ENCODE measurements around the gene IFI27.

Gene IFI27

DNA sequence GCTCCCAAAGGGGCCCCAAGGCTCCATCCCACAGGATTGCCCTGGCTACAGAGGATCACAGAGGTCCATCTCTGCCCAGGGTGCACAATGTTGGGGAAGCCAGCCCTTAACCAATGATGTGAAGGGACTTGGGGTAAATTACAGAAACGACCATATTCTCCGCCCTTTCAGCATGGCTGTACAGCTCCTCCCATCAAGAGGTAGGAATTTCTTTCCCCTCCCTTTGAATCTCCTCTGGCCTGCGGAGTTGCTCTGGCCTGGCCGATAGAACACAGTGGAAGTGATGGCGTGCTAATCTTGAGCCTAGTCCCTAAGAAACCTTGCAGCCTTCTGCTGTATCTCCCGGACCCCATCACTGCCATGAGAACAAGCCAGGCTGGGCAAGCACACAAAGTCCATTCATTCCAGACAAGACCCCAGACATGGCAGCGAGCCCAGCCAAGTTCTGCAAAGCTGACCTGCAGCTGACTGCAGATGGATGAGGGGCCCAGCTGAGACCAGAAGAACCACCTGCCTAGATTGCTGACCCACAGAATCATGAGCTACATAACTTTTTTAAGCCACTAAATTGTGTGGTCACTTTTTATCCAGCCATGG lies 6.9 kb upstream of the IFI27 start:
- no peak for DNase-seq

DNA sequence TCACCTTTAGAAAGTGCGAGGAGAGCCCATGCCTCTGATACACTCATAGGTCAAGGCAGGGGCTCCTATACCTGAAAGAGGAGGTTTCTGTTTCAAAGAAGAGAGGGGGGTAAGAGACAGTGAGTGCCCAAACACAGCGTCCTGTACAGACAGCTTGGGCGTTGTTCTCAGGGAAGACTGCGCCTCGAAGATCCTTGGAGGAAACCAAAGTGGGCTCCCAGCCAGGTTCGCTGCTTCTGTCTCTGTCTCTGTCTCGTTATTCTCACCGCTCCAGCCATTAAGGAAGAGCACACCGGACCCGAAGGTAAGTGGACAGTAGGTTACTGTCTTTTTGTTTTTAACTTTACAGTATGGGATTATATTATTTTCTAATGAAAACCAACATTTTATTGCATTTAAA lies 5.8 kb upstream of the IFI27 start:
- no peak for DNase-seq

DNA sequence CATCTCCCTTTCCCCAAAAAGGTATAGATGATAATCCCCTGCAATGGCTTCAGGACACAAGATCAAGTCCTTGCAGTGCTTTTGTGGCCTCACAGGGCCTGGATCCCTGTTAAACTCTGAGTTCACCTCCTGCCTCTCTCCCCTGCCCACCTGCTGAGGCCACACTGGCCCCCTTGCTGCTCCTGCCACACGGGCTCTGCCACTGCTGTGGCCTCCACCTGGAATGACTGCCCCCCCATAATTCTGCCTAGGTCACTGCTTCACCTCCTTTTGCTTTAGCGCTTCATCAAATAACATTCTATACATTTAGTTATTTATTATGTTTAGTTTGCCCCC lies 653 bp upstream of the IFI27 start:
- DNase-seq = no peak

DNA sequence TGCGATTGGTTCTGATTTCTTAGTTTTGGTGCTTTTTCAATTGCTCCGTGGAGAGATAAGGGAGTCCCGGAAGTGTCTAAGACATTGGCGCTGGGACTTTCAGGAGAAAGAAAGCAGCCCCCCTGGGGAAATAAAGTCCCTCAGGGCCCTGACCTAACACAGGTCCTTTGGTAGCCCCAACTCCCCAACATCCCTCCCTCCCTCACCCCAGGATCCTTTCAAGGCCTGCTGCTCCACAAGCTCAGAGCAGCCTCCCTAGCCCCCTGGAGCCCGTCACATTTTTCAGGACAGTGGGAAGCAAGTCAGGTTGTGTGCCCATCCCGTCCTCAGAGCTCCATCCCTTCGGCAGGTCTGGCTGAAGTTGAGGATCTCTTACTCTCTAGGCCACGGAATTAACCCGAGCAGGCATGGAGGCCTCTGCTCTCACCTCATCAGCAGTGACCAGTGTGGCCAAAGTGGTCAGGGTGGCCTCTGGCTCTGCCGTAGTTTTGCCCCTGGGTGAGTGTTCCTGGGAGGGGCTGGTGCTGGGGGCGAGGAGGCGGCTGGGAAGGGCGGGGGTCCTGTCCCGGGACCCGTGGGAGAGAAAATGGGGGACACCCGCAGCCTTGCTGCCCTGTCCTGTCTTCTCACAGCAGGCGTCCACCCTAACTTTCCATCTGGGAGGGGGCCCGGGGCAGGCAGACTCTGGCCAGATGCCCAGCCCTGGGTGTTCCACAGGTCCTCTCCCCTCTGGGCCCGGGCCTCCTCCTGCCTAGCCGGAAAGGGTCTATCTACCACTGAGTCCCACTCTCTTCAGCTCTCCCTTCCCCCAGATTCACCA lies 950 bp downstream of the IFI27 start:
- DNase-seq = no peak

DNA sequence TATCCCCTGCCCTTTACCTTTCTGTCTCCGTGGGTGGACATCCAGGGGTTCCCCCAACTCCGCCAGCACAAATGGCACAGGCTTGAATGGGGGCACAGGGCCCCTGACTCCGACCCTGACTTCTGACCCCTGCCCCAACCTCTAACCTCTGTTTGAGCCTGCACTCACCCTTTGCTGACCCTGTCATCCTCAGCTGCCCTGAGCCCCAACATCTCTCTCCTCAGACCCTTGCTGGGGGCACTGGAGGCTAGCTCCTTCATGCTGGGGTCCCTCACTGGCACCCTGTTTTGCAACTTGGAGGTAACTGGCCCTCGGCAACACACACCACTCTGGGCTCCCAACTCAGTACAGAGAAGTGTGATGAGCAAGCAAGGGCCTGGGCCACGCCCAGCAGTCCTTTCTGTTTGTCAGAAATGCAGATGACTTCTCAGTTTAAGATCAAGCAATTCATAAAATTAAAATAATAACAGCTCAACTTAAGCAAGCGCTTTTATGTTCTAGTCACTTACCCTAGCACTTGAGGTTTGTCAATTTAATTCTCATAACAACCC lies 2.1 kb downstream of the IFI27 start:
- no peak for DNase-seq

DNA sequence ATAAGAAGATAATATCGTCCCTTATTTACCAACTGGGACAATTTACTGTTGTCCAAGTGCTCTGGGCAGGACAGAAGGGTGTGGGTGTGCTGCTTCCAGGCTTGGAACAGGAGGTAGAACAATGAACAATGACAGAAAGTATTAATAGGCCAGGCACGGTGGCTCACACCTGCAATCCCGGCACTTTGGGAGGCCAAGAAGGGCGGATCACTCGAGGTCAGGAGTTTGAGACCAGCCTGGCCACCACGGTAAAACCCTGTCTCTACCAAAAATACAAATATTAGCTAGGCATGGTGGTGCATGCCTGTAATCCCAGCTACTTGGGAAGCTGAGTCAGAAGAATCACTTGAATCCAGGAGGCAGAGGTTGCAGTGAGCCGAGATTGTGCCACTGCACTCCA lies 2.5 kb downstream of the IFI27 start:
- no peak for DNase-seq

DNA sequence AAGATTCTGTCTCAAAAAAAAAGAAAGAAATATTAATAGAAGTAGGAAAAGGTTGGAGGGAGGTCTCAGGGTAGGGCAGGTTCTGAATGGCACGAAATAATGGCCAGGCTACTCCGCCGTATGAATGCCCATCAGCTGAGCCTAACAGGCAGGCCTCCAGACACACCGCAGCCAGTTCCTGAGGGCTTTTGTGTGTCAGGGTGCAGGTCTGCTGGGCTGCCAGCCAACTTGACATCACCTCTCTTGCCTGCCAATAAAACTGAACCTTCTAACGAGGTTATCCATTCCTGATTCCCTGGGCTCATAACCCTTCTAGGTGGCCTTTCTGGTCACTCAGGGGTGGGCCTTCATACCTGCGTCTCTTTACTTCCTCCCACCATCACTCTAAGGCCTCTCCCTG lies 3.0 kb downstream of the IFI27 start:
- DNase-seq = no peak

DNA sequence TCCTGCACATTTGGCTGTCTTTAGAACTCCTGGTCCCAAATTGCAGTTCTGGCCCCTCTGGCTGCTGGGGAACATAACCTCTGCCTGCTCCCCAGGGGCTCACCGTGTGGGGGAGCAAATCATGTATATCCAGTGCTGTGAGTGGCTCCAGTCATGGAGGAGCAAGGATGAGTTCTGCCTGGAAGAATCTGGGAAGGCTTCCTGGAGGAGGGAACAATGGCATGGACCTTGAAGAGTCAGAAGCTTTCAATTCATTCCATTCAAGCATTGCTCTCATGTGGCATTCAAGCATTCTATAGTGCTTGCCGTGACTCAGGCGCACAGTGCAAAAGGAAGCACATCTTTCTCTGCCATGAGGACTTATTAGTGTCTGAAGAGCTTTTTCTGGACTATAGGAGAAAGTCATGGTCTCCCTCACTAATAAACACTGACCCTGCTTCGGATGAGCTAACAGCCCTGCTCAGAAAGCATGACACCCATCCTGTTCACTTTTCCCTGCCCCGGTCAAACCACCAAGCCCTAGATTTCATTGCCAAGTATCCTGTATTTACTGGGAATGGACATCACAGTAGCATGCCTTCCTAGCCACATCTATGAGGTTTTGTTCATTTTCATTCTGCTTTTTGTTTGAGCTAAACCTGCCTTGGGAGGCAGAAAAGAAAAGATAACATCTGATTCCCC lies 3.5 kb downstream of the IFI27 start:
- DNase-seq = no peak

DNA sequence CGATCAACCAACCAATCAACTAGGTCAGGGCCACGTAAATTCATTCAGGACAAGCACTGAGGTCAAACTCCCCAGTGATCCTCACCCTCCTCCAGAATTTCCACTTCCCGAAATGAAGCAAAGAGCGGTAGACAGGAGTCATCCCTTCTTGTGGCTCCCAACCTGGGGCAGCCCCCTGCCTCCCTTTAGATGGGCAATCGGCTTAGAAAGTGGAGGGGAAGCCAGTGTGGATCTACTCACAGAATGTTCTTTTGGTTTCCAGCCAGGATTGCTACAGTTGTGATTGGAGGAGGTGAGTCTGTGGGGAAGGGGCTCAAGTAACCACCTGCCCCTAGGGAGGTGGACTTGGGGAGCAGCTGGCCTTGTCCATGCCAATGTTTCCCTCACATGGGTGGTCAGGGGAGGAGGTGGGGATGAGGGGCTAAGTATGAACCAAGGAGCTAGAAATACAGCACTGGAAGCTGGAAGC lies 4.1 kb downstream of the IFI27 start:
- no peak for DNase-seq

DNA sequence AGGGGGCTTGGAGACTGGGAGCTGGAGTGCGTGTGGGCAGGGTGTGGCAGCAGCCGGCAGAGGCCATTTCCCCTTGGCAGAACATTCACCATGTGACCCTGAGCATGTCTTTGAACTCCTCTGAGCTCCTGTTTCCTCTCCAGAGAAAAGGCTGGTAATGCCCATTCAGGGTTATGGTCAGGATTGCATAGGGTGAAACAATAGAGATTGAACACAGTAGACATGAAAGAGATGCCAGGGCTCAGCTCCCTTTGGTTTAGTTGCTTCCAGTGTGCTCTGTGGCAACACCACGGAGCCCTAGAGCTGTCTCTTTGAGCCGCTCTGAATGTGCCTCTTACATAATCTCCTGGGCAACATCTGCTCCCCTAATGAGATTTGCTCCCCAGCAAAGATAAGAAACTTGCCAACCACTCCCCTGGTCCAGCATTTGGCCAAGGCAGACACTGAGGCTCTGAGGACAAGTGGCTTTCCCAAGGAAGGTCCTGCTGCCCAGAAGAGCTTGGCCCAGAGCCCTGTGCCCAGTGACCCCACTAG lies 4.6 kb downstream of the IFI27 start:
- DNase-seq = no peak

DNA sequence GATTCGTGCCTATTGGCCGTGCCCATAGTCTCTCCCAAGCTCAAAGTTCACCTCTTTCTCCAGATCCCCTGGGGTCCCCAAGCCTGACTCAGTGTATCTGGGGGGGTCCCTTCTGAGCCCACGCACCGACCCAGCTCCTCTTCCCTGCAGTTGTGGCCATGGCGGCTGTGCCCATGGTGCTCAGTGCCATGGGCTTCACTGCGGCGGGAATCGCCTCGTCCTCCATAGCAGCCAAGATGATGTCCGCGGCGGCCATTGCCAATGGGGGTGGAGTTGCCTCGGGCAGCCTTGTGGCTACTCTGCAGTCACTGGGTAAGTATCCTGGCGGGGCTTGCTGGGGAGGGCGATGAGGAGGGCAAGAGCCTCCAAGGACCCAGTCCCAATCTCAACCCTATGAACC lies 5.1 kb downstream of the IFI27 start:
- no peak for DNase-seq

DNA sequence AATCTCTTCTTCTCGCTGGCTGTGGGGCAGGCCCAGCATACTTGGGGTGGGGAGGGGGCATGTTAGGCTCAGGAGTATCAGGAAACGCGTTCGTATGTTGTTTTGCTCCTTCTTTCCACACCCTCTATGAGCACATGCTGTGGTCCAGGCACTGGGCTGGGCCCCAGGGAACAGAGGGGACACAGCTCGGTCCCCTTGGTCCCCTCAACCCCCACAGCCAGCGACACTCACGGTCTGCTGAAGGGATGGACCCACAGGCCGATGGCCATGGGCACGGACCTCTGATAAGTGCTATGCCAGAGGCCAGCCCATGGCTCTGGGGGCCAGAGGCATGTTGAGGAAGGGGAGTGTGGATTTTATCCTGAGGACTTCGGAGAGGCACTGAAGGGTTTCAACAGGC lies 6.2 kb downstream of the IFI27 start:
- DNase-seq = no peak

DNA sequence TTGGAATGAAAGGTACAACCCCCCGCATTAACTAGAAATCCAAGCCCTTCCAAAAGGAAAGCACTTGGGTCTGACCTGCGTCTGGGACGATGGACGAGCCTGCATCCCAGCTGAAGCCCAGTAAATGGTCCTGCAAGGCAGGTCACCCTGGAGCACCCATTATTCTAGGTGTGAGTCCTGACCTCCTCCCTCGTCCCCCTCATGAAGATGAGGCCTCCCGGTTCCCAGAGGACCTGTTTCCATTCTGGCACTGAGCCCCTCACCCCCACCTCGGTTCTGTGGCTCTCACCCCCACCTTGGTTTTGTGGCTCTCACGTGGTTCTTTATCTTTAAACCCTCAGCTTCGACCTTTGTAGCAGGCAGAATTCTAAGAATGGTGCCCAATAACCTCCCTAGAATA lies 7.3 kb downstream of the IFI27 start:
- no peak for DNase-seq

DNA sequence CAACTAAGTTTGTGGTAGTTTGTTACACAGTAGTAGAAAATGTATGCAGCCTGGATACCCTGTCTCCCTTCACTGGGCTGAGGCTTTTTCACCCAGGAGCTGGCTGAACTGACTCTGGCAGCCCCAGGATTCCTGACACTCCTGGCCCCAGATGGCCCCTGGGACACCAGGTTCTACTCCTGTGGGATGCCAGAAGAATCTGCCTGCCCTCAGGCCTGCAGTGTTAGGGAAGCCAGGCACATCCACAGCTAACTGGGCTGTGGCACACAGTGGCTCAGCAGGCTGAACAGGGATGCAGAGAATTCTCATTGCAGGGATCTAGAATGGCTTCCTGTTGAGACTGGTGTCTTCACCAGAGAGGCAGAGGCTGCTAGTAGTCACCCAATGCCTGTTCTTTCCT lies 8.5 kb downstream of the IFI27 start:
- no peak for DNase-seq

DNA sequence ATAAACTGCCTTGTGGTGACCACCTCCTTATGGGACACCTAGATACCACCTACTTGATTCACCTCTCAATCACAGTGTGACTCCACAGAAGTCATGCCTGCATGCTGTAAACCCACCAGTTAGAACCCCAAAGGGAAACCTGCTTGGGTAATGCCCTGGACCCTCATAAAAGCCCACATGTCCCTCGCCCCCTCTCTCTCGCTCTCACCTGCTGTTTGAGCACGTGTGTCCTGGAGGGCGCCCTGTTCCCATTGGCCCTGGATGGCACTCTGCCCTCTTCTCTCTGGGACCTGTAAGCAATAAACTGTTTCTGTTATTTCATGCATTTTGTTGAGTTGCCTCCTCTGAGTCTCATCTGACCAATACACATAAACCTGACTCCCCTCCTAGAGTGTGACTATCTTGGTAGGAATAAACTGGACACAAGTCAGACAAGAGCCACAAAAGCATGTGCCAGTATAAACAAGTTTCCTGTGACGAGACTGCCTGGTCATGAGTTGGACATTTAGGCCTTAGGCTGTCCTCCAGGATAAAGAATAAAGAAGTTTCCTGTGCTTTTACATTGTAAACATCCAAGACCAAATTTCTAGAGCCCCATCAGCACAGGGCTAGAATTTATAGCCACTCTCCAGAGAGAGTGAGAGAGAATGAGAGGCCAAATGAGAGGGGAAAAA lies 10.3 kb downstream of the IFI27 start:
- DNase-seq = no peak

DNA sequence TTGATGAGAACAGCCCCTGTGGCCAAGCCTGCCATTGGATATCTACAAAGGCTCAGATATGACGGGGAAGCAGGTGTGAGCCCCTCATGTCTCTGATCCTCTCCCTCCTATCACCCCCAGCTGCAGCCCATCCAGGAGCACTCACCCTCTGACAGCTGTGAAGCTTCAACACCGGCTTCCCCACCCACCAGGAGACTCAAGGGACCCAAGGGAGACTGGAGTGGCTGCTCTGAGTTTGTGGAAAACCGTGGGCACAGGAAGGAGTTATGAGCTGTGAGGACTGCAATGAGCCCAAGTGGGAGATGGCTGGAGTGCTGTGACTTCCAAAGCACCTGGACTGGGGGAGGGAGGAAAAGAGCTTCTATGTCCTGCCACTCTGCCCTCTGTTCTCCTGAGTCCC lies 10.9 kb downstream of the IFI27 start:
- DNase-seq = no peak

DNA sequence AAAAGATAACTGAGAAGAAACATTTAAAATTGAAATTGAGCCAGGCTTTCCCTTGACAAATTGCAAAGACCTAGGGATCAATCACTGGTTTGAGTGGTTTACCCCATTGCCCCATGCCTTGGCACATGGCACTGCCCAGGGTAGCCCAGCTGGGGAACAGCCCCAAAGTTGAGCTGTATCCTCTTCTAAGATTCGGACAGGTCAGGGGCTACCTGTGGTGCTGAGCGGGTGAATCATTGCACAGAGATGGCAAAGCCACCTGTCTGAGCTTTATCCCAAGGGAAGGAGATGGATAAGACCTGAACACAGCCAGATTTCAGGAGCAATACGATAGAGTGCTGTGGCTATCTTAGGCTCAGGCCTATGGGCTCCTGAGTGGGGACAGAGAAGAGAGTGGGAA lies 11.9 kb downstream of the IFI27 start:
- no peak for DNase-seq

DNA sequence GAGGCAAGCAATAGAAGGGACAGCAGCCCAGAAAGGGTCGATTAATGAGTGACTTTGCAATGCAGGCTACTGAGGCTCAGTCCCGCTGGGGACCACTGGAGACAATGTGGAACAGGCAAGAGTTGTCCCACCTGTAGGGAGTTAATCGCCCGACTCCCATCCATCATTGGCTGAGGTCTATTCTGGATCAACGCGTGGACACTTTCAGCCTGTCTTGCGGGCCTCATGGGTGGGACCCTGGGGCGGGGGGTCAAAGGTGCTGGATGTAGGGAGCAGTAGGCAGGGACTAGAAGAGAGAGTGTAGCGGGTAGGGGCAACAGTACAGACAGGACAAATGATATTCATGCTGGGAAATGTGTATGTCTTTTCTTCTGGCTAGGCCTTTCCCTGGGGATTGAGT lies 12.8 kb downstream of the IFI27 start:
- DNase-seq = no peak

DNA sequence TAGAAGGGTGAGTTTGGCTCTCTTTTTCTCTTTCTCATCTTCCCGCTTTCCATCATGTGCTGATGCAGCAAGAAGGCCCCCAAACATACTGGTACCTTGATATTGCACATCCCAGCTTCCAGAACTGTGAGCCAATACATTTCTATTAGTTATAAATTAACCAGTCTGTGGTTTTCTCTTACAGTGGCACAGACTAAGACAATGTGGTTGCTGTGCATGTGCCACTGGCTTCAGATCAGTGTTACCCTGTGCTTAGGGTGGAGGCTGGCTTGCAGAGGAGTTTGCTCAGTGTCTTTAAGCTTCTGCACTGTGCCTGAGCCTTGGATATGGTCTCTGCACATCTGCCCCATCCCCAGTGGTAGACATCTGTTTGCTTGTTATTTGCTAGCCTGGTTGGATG lies 13.3 kb downstream of the IFI27 start:
- DNase-seq = no peak

DNA sequence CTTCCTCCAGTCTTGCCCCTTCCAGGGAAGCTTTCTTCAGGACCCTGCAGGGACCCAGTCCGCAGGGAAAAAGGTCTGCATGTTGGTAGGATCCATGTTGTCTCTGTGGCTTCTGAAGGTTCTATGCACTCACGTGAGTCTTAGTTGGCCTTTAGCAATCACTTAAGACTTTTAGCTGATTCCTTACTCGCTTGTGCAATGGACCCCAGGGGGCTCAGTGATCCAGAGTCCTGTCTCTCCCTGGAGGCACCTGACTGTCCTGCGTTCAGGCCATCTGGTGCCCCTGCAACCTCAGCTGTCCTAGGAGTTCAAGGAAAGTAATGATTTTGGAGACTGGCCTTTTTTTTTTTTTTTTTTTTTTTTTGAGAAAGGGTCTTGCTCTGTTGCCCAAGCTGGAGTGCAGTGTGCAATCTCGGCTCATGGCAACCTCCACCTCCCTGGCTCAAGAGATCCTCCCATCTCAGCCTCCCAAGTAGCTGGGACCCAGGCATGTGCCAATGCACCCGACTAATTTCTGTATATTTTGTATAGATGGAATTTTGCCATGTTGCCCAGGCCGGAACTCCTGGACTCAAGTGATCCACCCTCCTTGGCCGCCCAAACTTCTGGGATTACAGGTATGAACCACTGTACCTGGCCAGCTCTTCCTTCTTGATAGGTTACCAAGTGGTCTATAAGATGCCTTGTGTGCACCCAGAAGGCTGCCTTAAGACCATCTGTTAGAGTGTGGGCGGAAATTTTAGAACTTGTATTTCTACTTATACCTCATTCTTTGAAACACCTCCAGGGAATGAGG lies 14.2 kb downstream of the IFI27 start:
- no peak for DNase-seq

DNA sequence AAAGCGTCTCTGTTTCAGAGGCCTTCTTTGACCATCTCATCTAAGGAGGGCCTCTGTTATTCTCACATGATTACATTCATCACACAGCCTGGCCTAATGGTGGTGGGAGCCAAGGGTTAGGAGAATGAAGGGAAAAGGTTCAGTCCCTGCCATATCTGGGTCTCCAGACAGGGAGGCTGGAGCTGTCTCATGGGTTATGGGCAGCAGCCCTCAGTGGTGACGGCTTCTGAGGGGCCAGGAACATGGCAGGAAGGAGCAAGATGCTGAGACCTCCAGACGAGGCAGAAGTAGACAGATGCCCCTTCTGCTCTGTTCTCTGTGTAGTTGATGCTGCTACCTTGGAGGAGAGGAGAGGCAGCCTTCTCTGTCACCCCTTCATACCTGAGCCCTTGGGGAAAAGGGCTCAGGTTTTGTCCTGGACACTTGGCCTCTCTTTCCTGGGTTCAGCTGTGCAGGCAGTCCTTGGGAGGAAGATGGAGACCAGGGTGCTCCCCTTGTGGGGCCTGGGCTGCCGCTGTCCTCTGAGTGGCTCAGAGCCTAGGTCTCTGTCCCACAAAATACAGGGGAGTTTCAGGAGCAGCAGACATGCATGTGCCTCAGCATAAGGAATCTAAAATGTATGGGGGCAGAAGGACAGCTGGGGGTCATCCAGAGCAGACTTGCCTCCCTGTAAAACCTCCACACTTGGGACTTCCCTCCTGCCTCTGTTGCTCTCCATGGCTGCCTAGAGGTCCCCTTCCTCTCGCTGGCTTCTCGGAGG lies 15.3 kb downstream of the IFI27 start:
- DNase-seq = no peak

DNA sequence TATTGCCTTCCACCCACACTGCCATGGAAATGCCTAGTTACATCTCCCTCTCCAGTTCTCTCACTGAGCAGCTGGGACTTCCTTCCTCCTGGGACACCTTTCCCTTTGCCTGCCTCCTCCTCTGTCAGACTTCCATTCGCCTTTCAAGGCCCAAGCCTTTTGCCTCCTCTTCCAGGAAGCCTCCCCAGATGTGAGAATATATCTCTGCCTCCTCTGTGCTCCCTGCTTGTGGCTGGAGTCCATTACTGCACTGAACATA lies 15.8 kb downstream of the IFI27 start:
- DNase-seq = no peak
